RWPE2 (cell line): Measurements from ENCODE around the gene ZMIZ1.
A peak's percentile ranks its signal among the peaks of the same experiment; 100 is the strongest.

Experiments used
- ATAC-seq: fragments of 200-7000 bp; cut with Tn5 transposase; 3 replicates; pipeline ENCODE4 v1.9.1; 2021; ENCODE audit warnings: low read depth
- DNase-seq: peaks from one replicate; pipeline ENCODE4 v3.0.0-alpha.2; 2020; ENCODE audit warnings: low spot score
- H3K27ac ChIP-seq: fragments of 450-650 bp; 2 replicates; pipeline ENCODE4 v1.5.1; 2017; ENCODE audit warnings: mild to moderate bottlenecking; ENCODE audit not compliant: poor library complexity, severe bottlenecking
- H3K27me3 ChIP-seq: fragments of 250-450 bp; sonication (Bioruptor Pico); 2 replicates; pipeline ENCODE4 v1.5.1; 2021; ENCODE audit warnings: mild to moderate bottlenecking, moderate library complexity; ENCODE audit not compliant: insufficient read depth, poor library complexity, severe bottlenecking
- H3K36me3 ChIP-seq: fragments of 250-450 bp; sonication (Bioruptor Pico); 2 replicates; pipeline ENCODE4 v1.5.1; 2020; ENCODE audit warnings: low read depth, mild to moderate bottlenecking, moderate library complexity
- H3K4me1 ChIP-seq: fragments of 250-450 bp; sonication (Bioruptor Pico); 2 replicates; pipeline ENCODE4 v1.5.1; 2021; ENCODE audit warnings: mild to moderate bottlenecking, moderate library complexity; ENCODE audit not compliant: insufficient read depth, poor library complexity, severe bottlenecking
- H3K4me3 ChIP-seq: fragments of 250-450 bp; sonication (Bioruptor Pico); 2 replicates; pipeline ENCODE4 v1.5.1; 2021; ENCODE audit warnings: mild to moderate bottlenecking, moderate library complexity; ENCODE audit not compliant: severe bottlenecking
- H3K9me3 ChIP-seq: fragments of 250-450 bp; sonication (Bioruptor Pico); 2 replicates; pipeline ENCODE4 v1.5.1; 2021; ENCODE audit warnings: mild to moderate bottlenecking, moderate library complexity; ENCODE audit not compliant: severe bottlenecking
- CTCF ChIP-seq: fragments of 450-650 bp; IDR thresholded peaks from one replicate; pipeline ENCODE4 v1.5.1; 2017; ENCODE audit warnings: mild to moderate bottlenecking, moderate library complexity; ENCODE audit not compliant: poor library complexity, severe bottlenecking

ZMIZ1 gene

GRCh38 chr10:79268742-79269141 lies 200.0 kb downstream of the ZMIZ1 start:
- Histone ChIP-seq H3K9me3 (no peaks in the 10 kb centered on the region), H3K36me3 (no peaks in the 10 kb centered on the region), H3K4me1 (peaks cover 51% of the 10 kb centered on the region), H3K27me3 (no peaks in the 10 kb centered on the region), H3K4me3 (no peak overlapping the region), H3K27ac (peak overlapping the region; percentile 71)
- no peak for TF ChIP-seq CTCF
- DNase-seq (no peak), ATAC-seq (no peak)

GRCh38 chr10:79269443-79269842 lies 200.7 kb downstream of the ZMIZ1 start:
- no peaks in the 10 kb centered on the region for H3K36me3 ChIP-seq
- H3K4me3 ChIP-seq, result no peak overlapping the region
- ATAC-seq (no peak), DNase-seq (no peak)
- no peaks in the 10 kb centered on the region for H3K9me3 ChIP-seq
- H3K27me3 ChIP-seq, result no peaks in the 10 kb centered on the region
- TF ChIP-seq CTCF, result no peak
- H3K27ac ChIP-seq, result peak overlapping the region; percentile 71
- H3K4me1 ChIP-seq, result peaks cover 44% of the 10 kb centered on the region

GRCh38 chr10:79269969-79270368 lies 201.2 kb downstream of the ZMIZ1 start:
- Histone ChIP-seq H3K27me3 (no peaks in the 10 kb centered on the region), H3K9me3 (no peaks in the 10 kb centered on the region), H3K36me3 (no peaks in the 10 kb centered on the region), H3K27ac (no peak overlapping the region), H3K4me1 (peaks cover 39% of the 10 kb centered on the region), H3K4me3 (no peak overlapping the region)
- TF ChIP-seq CTCF, result no peak
- no peak for DNase-seq
- no peak for ATAC-seq

GRCh38 chr10:79270466-79271246 lies 201.9 kb downstream of the ZMIZ1 start:
- peaks cover 32% of the 10 kb centered on the region for H3K4me1 ChIP-seq
- H3K27ac ChIP-seq, result no peak overlapping the region
- ATAC-seq, result no peak
- DNase-seq, result no peak
- TF ChIP-seq CTCF, result no peak
- H3K9me3 ChIP-seq, result no peaks in the 10 kb centered on the region
- H3K27me3 ChIP-seq, result no peaks in the 10 kb centered on the region
- no peak overlapping the region for H3K4me3 ChIP-seq
- H3K36me3 ChIP-seq, result no peaks in the 10 kb centered on the region

GRCh38 chr10:79272353-79272752 lies 203.6 kb downstream of the ZMIZ1 start:
- ATAC-seq (no peak), DNase-seq (no peak)
- H3K4me3 ChIP-seq, result no peak overlapping the region
- TF ChIP-seq CTCF, result no peak
- no peaks in the 10 kb centered on the region for H3K27me3 ChIP-seq
- no peaks in the 10 kb centered on the region for H3K36me3 ChIP-seq
- H3K9me3 ChIP-seq, result no peaks in the 10 kb centered on the region
- no peak overlapping the region for H3K27ac ChIP-seq
- peaks cover 15% of the 10 kb centered on the region for H3K4me1 ChIP-seq
